ENCODE measurements around the gene HEMK1. TPM values are rescaled to one million over a fixed set of nuclear protein-coding genes. Genes with fewer than 3 reads are reported as not detected.

The HEMK1 gene
- total and polyA plus RNA-seq, 2 donors (not counting 1 experiment from before 2014, with no cell fraction given) = 34.2 to 43.0 TPM

DNA sequence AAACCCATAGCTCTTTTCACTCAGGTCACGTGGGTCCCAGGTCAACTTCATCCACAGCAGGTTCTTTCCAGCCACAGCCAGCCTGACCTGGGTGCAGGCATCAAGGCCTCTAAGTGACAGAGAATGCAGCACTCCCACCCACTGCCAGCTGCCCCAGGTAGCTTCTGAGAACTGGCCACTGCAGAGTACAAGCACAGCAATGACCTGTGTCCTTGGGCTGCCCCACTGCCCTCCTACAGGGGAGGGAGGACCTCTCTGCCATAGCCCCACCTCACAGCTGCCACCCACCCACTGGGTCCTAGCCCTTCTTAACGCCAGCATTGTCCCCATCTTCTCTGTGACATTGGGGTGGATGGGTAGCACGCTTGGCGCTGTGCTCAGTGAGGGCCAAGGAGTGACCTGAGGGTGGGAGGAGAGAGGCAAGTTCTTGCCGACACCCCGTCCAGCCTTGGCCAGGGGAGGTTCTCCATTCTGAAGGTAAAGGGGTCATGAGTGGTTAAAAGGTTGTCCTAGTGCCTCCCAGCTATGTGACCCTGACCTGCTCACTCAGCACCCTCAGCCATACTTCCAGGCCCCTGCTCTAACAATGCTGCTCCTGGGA, 29.9 kb downstream of the HEMK1 start:
- Mint-ChIP-seq H3K9me3 (ENCODE audit: insufficient read depth) (no peaks in the 10 kb centered on the region), H3K27ac (no peak overlapping the region), H3K27me3 (no peaks in the 10 kb centered on the region), H3K4me3 (no peak overlapping the region), H3K4me1 (peaks cover 25% of the 10 kb centered on the region)
- Histone ChIP-seq H2AFZ (ENCODE audit: insufficient read depth, low read depth, low read length, poor library complexity, severe bottlenecking) (no peak overlapping the region), H4K20me1 (ENCODE audit: control insufficient read depth, insufficient read depth, low read length, poor library complexity, severe bottlenecking) (no peaks in the 10 kb centered on the region), H3K27me3 (replicated peaks in 1 of 4; ENCODE audit: control extremely low read depth in 1 of 4, control insufficient read depth in 3 of 4, insufficient read depth in 4 of 4, low read length in 3 of 4) (no peaks in the 10 kb centered on the region), H3K36me3 (replicated peaks in 1 of 2; ENCODE audit: control extremely low read depth in 1 of 2, control insufficient read depth in 1 of 2, extremely low read depth in 1 of 2, insufficient read depth in 2 of 2, low read length in 1 of 2) (no peaks in the 10 kb centered on the region), H3K4me2 (replicated peaks; ENCODE audit: low read depth, low read length, poor library complexity, severe bottlenecking) (no peak overlapping the region), H3K79me2 (ENCODE audit: control insufficient read depth, insufficient read depth, low read length) (no peaks in the 10 kb centered on the region), H3K4me3 (ENCODE audit: control extremely low read depth in 1 of 5, extremely low read depth in 1 of 5, insufficient read depth in 1 of 5, low read depth in 2 of 5, low read length in 4 of 5) (no peak overlapping the region), H3K9me3 (ENCODE audit: control extremely low read depth in 1 of 3, control insufficient read depth in 2 of 3, insufficient read depth in 1 of 3, low read length in 2 of 3) (no peaks in the 10 kb centered on the region), H3K9ac (ENCODE audit: low read length) (no peak overlapping the region), H3K4me1 (ENCODE audit: control insufficient read depth in 2 of 2, insufficient read depth in 2 of 2, low read length in 2 of 2) (peaks cover 22 to 28% of the 10 kb centered on the region in 2 donors), H3K27ac (ENCODE audit: low read length in 2 of 2) (no peak overlapping the region)
- TF ChIP-seq EZH2 (IDR thresholded peaks at IDR 0.05; ENCODE audit: borderline replicate concordance, insufficient read depth, low read depth, low read length, poor library complexity, severe bottlenecking) = no peak
- TF ChIP-seq, protein P1, sequence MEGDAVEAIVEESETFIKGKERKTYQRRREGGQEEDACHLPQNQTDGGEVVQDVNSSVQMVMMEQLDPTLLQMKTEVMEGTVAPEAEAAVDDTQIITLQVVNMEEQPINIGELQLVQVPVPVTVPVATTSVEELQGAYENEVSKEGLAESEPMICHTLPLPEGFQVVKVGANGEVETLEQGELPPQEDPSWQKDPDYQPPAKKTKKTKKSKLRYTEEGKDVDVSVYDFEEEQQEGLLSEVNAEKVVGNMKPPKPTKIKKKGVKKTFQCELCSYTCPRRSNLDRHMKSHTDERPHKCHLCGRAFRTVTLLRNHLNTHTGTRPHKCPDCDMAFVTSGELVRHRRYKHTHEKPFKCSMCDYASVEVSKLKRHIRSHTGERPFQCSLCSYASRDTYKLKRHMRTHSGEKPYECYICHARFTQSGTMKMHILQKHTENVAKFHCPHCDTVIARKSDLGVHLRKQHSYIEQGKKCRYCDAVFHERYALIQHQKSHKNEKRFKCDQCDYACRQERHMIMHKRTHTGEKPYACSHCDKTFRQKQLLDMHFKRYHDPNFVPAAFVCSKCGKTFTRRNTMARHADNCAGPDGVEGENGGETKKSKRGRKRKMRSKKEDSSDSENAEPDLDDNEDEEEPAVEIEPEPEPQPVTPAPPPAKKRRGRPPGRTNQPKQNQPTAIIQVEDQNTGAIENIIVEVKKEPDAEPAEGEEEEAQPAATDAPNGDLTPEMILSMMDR (IDR thresholded peaks at IDR 0.05) = no peak
- no peak for ATAC-seq (ENCODE audit: low read depth)
- WGBS (ENCODE audit: insufficient coverage) = 96% methylated on average over 4 of the region's 6 CpGs
- CTCF ChIA-PET = interaction anchor here (0.8 to 2.0 kb wide), 4 partner anchors 12 to 27 kb away, joined by 3 to 5 read pairs (median 4); partner anchors contain the start of genes CISH and MAPKAPK3
- POLR2A ChIA-PET = no interaction called here
- DNase-seq = no peak
- intact Hi-C loops (cut with micrococcal nuclease) = no loop called here

DNA sequence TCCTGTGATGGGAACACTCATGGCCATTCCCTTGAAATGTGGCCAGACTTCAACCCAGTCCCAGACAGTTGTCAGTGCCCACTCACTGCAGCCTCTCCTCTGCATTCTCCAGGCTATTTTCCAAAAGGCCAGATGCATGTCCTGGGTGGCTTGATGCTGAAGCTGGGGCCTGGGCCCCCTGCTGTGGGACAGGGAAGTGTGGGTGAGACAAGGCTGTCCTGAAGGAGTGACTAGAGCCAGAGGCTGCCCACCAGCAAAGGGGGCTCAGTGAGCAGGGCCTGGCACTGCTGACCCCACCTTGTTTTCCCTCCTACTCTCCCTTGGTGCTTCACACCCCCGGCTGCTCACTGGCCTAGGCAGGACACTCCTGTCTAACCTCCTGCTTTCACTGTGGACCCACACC, 30.4 kb downstream of the HEMK1 start:
- H3K27me3 ChIP-seq (replicated peaks in 1 of 4; ENCODE audit: control extremely low read depth in 1 of 4, control insufficient read depth in 3 of 4, insufficient read depth in 4 of 4, low read length in 3 of 4) = no peaks in the 10 kb centered on the region
- WGBS (ENCODE audit: insufficient coverage) = 100% methylated on average over 1 of the region's 1 CpG
- no peak for DNase-seq
- no peak overlapping the region for H3K27ac Mint-ChIP-seq
- H3K4me3 ChIP-seq (ENCODE audit: control extremely low read depth in 1 of 5, extremely low read depth in 1 of 5, insufficient read depth in 1 of 5, low read depth in 2 of 5, low read length in 4 of 5) = no peak overlapping the region
- H3K4me3 Mint-ChIP-seq = no peak overlapping the region
- H3K79me2 ChIP-seq (ENCODE audit: control insufficient read depth, insufficient read depth, low read length) = no peaks in the 10 kb centered on the region
- no peak for TF ChIP-seq EZH2 (IDR thresholded peaks at IDR 0.05; ENCODE audit: borderline replicate concordance, insufficient read depth, low read depth, low read length, poor library complexity, severe bottlenecking)
- TF ChIP-seq, protein P1 (IDR thresholded peaks at IDR 0.05) = no peak
- no peak overlapping the region for H3K4me2 ChIP-seq (replicated peaks; ENCODE audit: low read depth, low read length, poor library complexity, severe bottlenecking)
- intact Hi-C loops (cut with micrococcal nuclease) = no loop called here
- no peaks in the 10 kb centered on the region for H3K9me3 Mint-ChIP-seq (ENCODE audit: insufficient read depth)
- H4K20me1 ChIP-seq (ENCODE audit: control insufficient read depth, insufficient read depth, low read length, poor library complexity, severe bottlenecking) = no peaks in the 10 kb centered on the region
- ChIA-PET POLR2A (interaction anchor here (2.3 kb wide), 1 partner anchor 12 kb away, joined by 8 read pairs; the partner anchor contains the start of gene CISH), CTCF (interaction anchor here (1.4 to 2.0 kb wide), 2 partner anchors 12 to 17 kb away, joined by 4 to 5 read pairs; partner anchors contain the start of genes CISH and MAPKAPK3)
- H3K36me3 ChIP-seq (replicated peaks in 1 of 2; ENCODE audit: control extremely low read depth in 1 of 2, control insufficient read depth in 1 of 2, extremely low read depth in 1 of 2, insufficient read depth in 2 of 2, low read length in 1 of 2) = no peaks in the 10 kb centered on the region
- H3K9ac ChIP-seq (ENCODE audit: low read length) = no peak overlapping the region
- no peaks in the 10 kb centered on the region for H3K27me3 Mint-ChIP-seq
- peaks cover 27% of the 10 kb centered on the region for H3K4me1 Mint-ChIP-seq
- no peak overlapping the region for H3K27ac ChIP-seq (ENCODE audit: low read length in 2 of 2)
- no peaks in the 10 kb centered on the region for H3K9me3 ChIP-seq (ENCODE audit: control extremely low read depth in 1 of 3, control insufficient read depth in 2 of 3, insufficient read depth in 1 of 3, low read length in 2 of 3)
- no peak for ATAC-seq (ENCODE audit: low read depth)
- H3K4me1 ChIP-seq (ENCODE audit: control insufficient read depth in 2 of 2, insufficient read depth in 2 of 2, low read length in 2 of 2) = peaks cover 24 to 33% of the 10 kb centered on the region in 2 donors
- H2AFZ ChIP-seq (ENCODE audit: insufficient read depth, low read depth, low read length, poor library complexity, severe bottlenecking) = no peak overlapping the region

All from B cell (primary cell).